Upper lobe of left lung (tissue), 6 donors: ENCODE data around the gene PREB. TPM values are rescaled to one million over a fixed set of nuclear protein-coding genes. Genes with fewer than 3 reads are reported as not detected.

Experiments
- ATAC-seq, 2 donors: fragments of 200-7000 bp; cut with Tn5 transposase; one replicate each; pipeline ENCODE4 v1.9.1; 2022; ENCODE audit warnings: mild to moderate bottlenecking in 2 of 2, moderate library complexity in 2 of 2; ENCODE audit not compliant: low FRiP score in 2 of 2
- DNase-seq, 2 donors: peaks; one replicate each; pipeline ENCODE4 v3.0.0-alpha.2; 2019 to 2020
- H3K27ac ChIP-seq, 4 donors: fragments of 200-600 bp; sonication (generic); one replicate each; pipeline ENCODE4 v1.5.1; 2016 to 2019
- H3K27me3 ChIP-seq, 4 donors: fragments of 200-600 bp; sonication (generic); one replicate each; pipeline ENCODE4 v1.5.1; 2017 to 2019
- H3K36me3 ChIP-seq, 4 donors: fragments of 200-600 bp; sonication (generic); one replicate each; pipeline ENCODE4 v1.5.1; 2016 to 2019
- H3K4me1 ChIP-seq, 4 donors: fragments of 200-600 bp; sonication (generic); one replicate each; pipeline ENCODE4 v1.5.1; 2018 to 2019
- H3K4me3 ChIP-seq, 4 donors: fragments of 200-600 bp; sonication (generic); one replicate each; pipeline ENCODE4 v1.5.1; 2017 to 2019; ENCODE audit warnings: mild to moderate bottlenecking in 2 of 4, moderate library complexity in 1 of 4
- H3K9me3 ChIP-seq, 4 donors: fragments of 200-600 bp; sonication (generic); one replicate each; pipeline ENCODE4 v1.5.1; 2018 to 2019
- CTCF ChIP-seq, 6 experiments: fragments of 450-650 bp in 4 of 6; fragments of 200-600 bp in 2 of 6; sonication (generic) in 2 of 6; IDR thresholded peaks; one replicate each; pipeline ENCODE4 v1.5.1; 2016 to 2019; ENCODE audit warnings: antibody characterized with exemption in 6 of 6
- EP300 ChIP-seq, 4 donors: sonication (generic); formaldehyde crosslinking; IDR thresholded peaks; one replicate each; pipeline ENCODE4 v1.5.1; 2017; ENCODE audit warnings: antibody characterized with exemption in 4 of 4, control low read depth in 2 of 4
- POLR2A ChIP-seq, 4 donors: fragments of 450-650 bp; IDR thresholded peaks; one replicate each; pipeline ENCODE4 v1.5.1; 2016 to 2017; ENCODE audit warnings: antibody characterized with exemption in 4 of 4, mild to moderate bottlenecking in 2 of 4
- POLR2AphosphoS5 ChIP-seq, 2 donors: sonication (generic); formaldehyde crosslinking; IDR thresholded peaks; one replicate each; pipeline ENCODE4 v1.5.1; 2017; ENCODE audit warnings: antibody characterized with exemption in 2 of 2
- WGBS, 2 donors: methylation state at CpG; one replicate each; pipeline ENCODE4 v1.1.5; 2017 to 2018; 5-methylcytosine and 5-hydroxymethylcytosine counted together
- total RNA-seq, 6 donors: library from RNA; depleted of rRNA in 4 of 6; stranded (reverse); fragments of >200 nt in 4 of 6; gene quantifications; one replicate each; pipeline versions ENCODE4 v1.1.0 to v1.2.1, GENCODE V29; 2016 to 2021
- donor health status: DM: no; HTN: no; CAD: no; lungs with moderate emphysema.
- donor health status: DM: no; HTN: yes; CAD: no; lungs with severe emphysema.

Gene PREB
- total RNA-seq, 6 donors from 2014 or later: 45.7 to 102 (median 66.0) TPM

GRCh38 chr2:27109083-27109482, 25.4 kb downstream of the PREB start:
- no peak for TF ChIP-seq POLR2A (IDR thresholded peaks at IDR 0.05)
- no peak for TF ChIP-seq CTCF (IDR thresholded peaks at IDR 0.05)
- no peak for TF ChIP-seq POLR2AphosphoS5 (IDR thresholded peaks at IDR 0.05)
- no peak for TF ChIP-seq EP300 (IDR thresholded peaks at IDR 0.05)
- 85 to 89% methylated on average over 3 of the region's 3 CpGs for WGBS, 2 donors
- ATAC-seq: no peak

GRCh38 chr2:27108221-27108620, 26.2 kb downstream of the PREB start:
- ATAC-seq (no peak), DNase-seq (no peak)
- Histone ChIP-seq H3K4me1 (no peaks in the 10 kb centered on the region), H3K36me3 (no peaks in the 10 kb centered on the region), H3K27ac (no peak overlapping the region), H3K4me3 (no peak overlapping the region), H3K9me3 (no peaks in the 10 kb centered on the region), H3K27me3 (no peaks in the 10 kb centered on the region)
- TF ChIP-seq EP300 (IDR thresholded peaks at IDR 0.05) (no peak), POLR2AphosphoS5 (IDR thresholded peaks at IDR 0.05) (no peak), POLR2A (IDR thresholded peaks at IDR 0.05) (no peak), CTCF (IDR thresholded peaks at IDR 0.05) (no peak)
- WGBS, 2 donors: 83 to 86% methylated on average over 2 of the region's 2 CpGs

More at GRCh38 chr2:27109083-27109482, 25.4 kb downstream of the PREB start:
- no peak for DNase-seq
- Histone ChIP-seq H3K27ac (no peak overlapping the region), H3K9me3 (no peaks in the 10 kb centered on the region), H3K27me3 (no peaks in the 10 kb centered on the region), H3K4me1 (no peaks in the 10 kb centered on the region), H3K36me3 (no peaks in the 10 kb centered on the region), H3K4me3 (no peak overlapping the region)

GRCh38 chr2:27105981-27106380, 28.5 kb downstream of the PREB start:
- Histone ChIP-seq H3K4me1 (no peaks in the 10 kb centered on the region), H3K27me3 (no peaks in the 10 kb centered on the region), H3K36me3 (no peaks in the 10 kb centered on the region), H3K9me3 (no peaks in the 10 kb centered on the region), H3K27ac (no peak overlapping the region), H3K4me3 (no peak overlapping the region)
- ATAC-seq: no peak
- 64 to 76% methylated on average over 3 of the region's 3 CpGs for WGBS, 2 donors
- DNase-seq: no peak
- TF ChIP-seq CTCF (IDR thresholded peaks at IDR 0.05) (no peak), POLR2A (IDR thresholded peaks at IDR 0.05) (no peak), EP300 (IDR thresholded peaks at IDR 0.05) (no peak), POLR2AphosphoS5 (IDR thresholded peaks at IDR 0.05) (no peak)

- DNase-seq (peak in 1 of 2 donors; percentile 34), ATAC-seq (no peak)
- 67 to 89% methylated on average over 5 of the region's 5 CpGs for WGBS, 2 donors
- no peak overlapping the region for H3K27ac ChIP-seq
- H3K36me3 ChIP-seq: no peaks in the 10 kb centered on the region
- no peaks in the 10 kb centered on the region for H3K4me1 ChIP-seq
- no peaks in the 10 kb centered on the region for H3K27me3 ChIP-seq
- H3K9me3 ChIP-seq: no peaks in the 10 kb centered on the region
- H3K4me3 ChIP-seq: no peak overlapping the region
- TF ChIP-seq EP300 (IDR thresholded peaks at IDR 0.05) (no peak), POLR2A (IDR thresholded peaks at IDR 0.05) (no peak), CTCF (IDR thresholded peaks at IDR 0.05) (no peak), POLR2AphosphoS5 (IDR thresholded peaks at IDR 0.05) (no peak)
Measured at GRCh38 chr2:27102329-27102728, 32.1 kb downstream of the PREB start.

- 88 to 100% methylated on average over 1 to 10 of the region's 10 CpGs for WGBS, 2 donors
- H3K36me3 ChIP-seq: no peaks in the 10 kb centered on the region
Measured at GRCh38 chr2:27100036-27100435, 34.4 kb downstream of the PREB start.

More at GRCh38 chr2:27100036-27100435, 34.4 kb downstream of the PREB start:
- no peaks in the 10 kb centered on the region for H3K9me3 ChIP-seq
- H3K4me3 ChIP-seq: no peak overlapping the region
- no peak for TF ChIP-seq EP300 (IDR thresholded peaks at IDR 0.05)
- no peak for TF ChIP-seq POLR2A (IDR thresholded peaks at IDR 0.05)
- no peak for TF ChIP-seq CTCF (IDR thresholded peaks at IDR 0.05)
- no peak for TF ChIP-seq POLR2AphosphoS5 (IDR thresholded peaks at IDR 0.05)
- ATAC-seq: no peak
- H3K27ac ChIP-seq: no peak overlapping the region
- peaks cover 7 to 15% (median 10%) of the 10 kb centered on the region in 4 donors for H3K4me1 ChIP-seq
- peak in 1 of 2 donors; percentile 36 for DNase-seq
- no peaks in the 10 kb centered on the region for H3K27me3 ChIP-seq
